WERI-Rb-1 (cell line): ENCODE measurements around the gene LRP1-AS.
A peak's percentile ranks its signal among the peaks of the same experiment; 100 is the strongest.

Source experiments
- DNase-seq: peaks from one replicate; pipeline ENCODE4 v3.0.0-alpha.2; 2020
- H3K27ac ChIP-seq: fragments of 250-450 bp; sonication (Bioruptor Pico); 2 replicates; pipeline ENCODE4 v1.5.1; 2020; ENCODE audit warnings: mild to moderate bottlenecking, moderate library complexity
- H3K27me3 ChIP-seq: fragments of 250-450 bp; sonication (Bioruptor Pico); 2 replicates; pipeline ENCODE4 v1.5.1; 2021; ENCODE audit warnings: mild to moderate bottlenecking, low read depth, moderate library complexity; ENCODE audit not compliant: insufficient read depth, severe bottlenecking
- H3K36me3 ChIP-seq: fragments of 250-450 bp; sonication (Bioruptor Pico); 2 replicates; pipeline ENCODE4 v1.5.1; 2020; ENCODE audit warnings: mild to moderate bottlenecking, moderate library complexity
- H3K4me3 ChIP-seq: 2 replicates; pipeline ENCODE4 v1.5.1; 2011; ENCODE audit warnings: low read depth, mild to moderate bottlenecking, control low read depth, low read length
- H3K9me3 ChIP-seq: fragments of 250-450 bp; sonication (Bioruptor Pico); 2 replicates; pipeline ENCODE4 v1.5.1; 2021; ENCODE audit warnings: mild to moderate bottlenecking, moderate library complexity; ENCODE audit not compliant: severe bottlenecking
- CTCF ChIP-seq: IDR thresholded peaks from 2 replicates; pipeline ENCODE4 v1.5.1; 2011; ENCODE audit warnings: low read depth, mild to moderate bottlenecking, control low read depth, inconsistent platforms, low read length

Gene LRP1-AS

GRCh38 chr12:57194253-57194652, 46.8 kb upstream of the LRP1-AS start:
- no peaks in the 10 kb centered on the region for H3K27me3 ChIP-seq
- no peak overlapping the region for H3K27ac ChIP-seq
- H3K36me3 ChIP-seq = peaks cover 4% of the 10 kb centered on the region; the same call in 1 of the 2 replicates
- no peak overlapping the region for H3K4me3 ChIP-seq
- TF ChIP-seq CTCF = no peak
- no peak for DNase-seq
- H3K9me3 ChIP-seq = no peaks in the 10 kb centered on the region

DNA sequence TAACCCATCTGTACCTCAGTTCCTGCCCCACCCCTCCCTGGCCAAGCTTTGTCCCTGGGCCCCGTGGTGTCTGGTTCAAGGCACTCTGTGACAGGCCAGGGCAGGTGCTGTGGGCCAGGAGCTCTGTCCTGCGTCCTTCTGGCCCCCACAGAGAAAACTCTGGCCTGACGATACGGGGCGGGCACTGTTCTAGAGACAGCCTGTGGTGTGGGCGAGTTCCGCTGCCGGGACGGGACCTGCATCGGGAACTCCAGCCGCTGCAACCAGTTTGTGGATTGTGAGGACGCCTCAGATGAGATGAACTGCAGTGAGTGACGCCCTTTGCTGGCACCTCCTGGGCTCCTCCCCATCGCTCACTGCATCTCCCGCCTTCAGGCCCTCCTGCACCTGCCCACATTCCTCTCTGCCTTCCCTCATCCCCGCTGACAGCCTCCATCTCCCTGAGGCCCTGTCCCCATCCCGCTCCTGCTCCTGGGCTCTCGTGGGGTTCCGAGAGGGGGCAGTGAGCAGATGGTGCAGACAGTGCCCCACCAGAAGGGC, 46.4 kb upstream of the LRP1-AS start:
- Histone ChIP-seq H3K27me3 (no peaks in the 10 kb centered on the region), H3K36me3 (peaks cover 4% of the 10 kb centered on the region; the same call in 1 of the 2 replicates), H3K4me3 (no peak overlapping the region), H3K27ac (no peak overlapping the region), H3K9me3 (no peaks in the 10 kb centered on the region)
- TF ChIP-seq CTCF = no peak
- no peak for DNase-seq

DNA sequence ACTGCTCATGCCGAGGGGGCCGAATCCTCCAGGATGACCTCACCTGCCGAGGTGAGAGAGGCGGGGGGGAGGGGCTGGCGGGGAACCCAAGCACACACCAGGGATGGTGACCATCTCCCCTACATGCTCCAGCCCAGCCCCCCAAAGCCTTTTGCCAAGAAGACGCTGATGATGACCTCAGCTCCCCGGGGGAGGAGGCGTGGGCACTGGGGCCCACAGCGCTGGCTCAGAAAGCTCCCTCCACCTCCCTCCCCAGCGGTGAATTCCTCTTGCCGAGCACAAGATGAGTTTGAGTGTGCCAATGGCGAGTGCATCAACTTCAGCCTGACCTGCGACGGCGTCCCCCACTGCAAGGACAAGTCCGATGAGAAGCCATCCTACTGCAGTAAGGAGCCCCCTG, 45.5 kb upstream of the LRP1-AS start:
- Histone ChIP-seq H3K27ac (no peak overlapping the region), H3K4me3 (no peak overlapping the region), H3K27me3 (no peaks in the 10 kb centered on the region), H3K9me3 (no peaks in the 10 kb centered on the region), H3K36me3 (peaks cover 4% of the 10 kb centered on the region; the same call in 1 of the 2 replicates)
- no peak for DNase-seq
- no peak for TF ChIP-seq CTCF

DNA sequence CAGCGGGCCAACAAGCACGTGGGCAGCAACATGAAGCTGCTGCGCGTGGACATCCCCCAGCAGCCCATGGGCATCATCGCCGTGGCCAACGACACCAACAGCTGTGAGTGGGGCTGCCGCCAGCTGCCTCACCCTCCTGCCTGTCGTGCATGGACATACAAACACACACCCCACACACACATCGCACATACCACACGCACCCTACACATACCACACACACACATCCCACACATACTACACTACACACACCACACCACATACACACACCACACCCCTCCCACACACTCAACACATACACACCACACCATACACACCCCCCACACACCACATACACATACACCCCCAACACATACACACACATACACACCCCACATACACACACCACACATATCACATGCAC, 44.0 kb upstream of the LRP1-AS start:
- DNase-seq = no peak
- H3K4me3 ChIP-seq = no peak overlapping the region
- H3K27ac ChIP-seq = no peak overlapping the region
- no peaks in the 10 kb centered on the region for H3K27me3 ChIP-seq
- no peaks in the 10 kb centered on the region for H3K9me3 ChIP-seq
- no peak for TF ChIP-seq CTCF
- peaks cover 4% of the 10 kb centered on the region; the same call in 1 of the 2 replicates for H3K36me3 ChIP-seq

- no peak overlapping the region for H3K4me3 ChIP-seq
- TF ChIP-seq CTCF = no peak
- no peaks in the 10 kb centered on the region for H3K36me3 ChIP-seq
- H3K9me3 ChIP-seq = no peaks in the 10 kb centered on the region
- no peak for DNase-seq
- H3K27me3 ChIP-seq = no peaks in the 10 kb centered on the region
- no peak overlapping the region for H3K27ac ChIP-seq
Measured at GRCh38 chr12:57190821-57191220, 43.4 kb upstream of the LRP1-AS start.

DNA sequence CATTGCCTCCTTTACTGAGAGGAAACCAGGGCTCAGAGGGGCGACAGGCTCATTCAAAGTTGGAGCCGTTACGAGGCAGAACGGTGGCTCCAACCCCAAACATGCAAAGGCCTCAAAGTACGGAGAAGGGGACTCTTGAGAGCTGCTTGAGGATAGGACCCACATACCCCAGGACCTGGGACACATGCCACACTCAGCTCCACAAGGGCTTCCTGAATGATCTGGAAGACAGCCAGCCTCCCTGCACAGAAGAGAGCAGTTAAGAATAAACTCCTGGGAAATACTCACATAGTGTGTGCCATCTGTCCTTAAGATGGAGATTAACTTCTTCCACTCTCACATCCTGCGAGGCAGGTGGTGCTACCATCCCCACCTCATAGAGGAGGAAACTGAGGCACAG, 42.6 kb upstream of the LRP1-AS start:
- Histone ChIP-seq H3K9me3 (no peaks in the 10 kb centered on the region), H3K36me3 (no peaks in the 10 kb centered on the region), H3K27ac (peak overlapping the region; percentile 33; the same call in 1 of the 2 replicates), H3K27me3 (no peaks in the 10 kb centered on the region), H3K4me3 (no peak overlapping the region)
- TF ChIP-seq CTCF = no peak
- DNase-seq = no peak
